HUES6 (cell line): ENCODE measurements around the gene PACS1.
A peak's percentile ranks its signal among the peaks of the same experiment; 100 is the strongest.
"Not testable (repeated sequence)": the region's sequence is repeated elsewhere in the genome, so short reads cannot be mapped to it uniquely, and the experiment has no call there.

Experiments used
- H3K27ac ChIP-seq: 2 replicates; pipeline ENCODE4 v1.7.0; 2013; ENCODE audit warnings: low read depth, mild to moderate bottlenecking, low read length, inconsistent platforms
- H3K27me3 ChIP-seq: 2 replicates; pipeline ENCODE4 v1.6.1; 2013; ENCODE audit warnings: low read length; ENCODE audit not compliant: control insufficient read depth, insufficient read depth
- H3K36me3 ChIP-seq: 2 replicates; pipeline ENCODE4 v1.6.1; 2013; ENCODE audit warnings: low read length; ENCODE audit not compliant: control insufficient read depth, insufficient read depth
- H3K4me1 ChIP-seq: 2 replicates; pipeline ENCODE4 v1.6.1; 2013; ENCODE audit warnings: low read length; ENCODE audit not compliant: control insufficient read depth, insufficient read depth
- H3K4me3 ChIP-seq: 2 replicates; pipeline ENCODE4 v1.5.1; 2013; ENCODE audit warnings: low read depth, low read length
- H3K9ac ChIP-seq: one replicate; pipeline ENCODE4 v1.6.1; 2013; ENCODE audit warnings: mild to moderate bottlenecking, low read length
- H3K9me3 ChIP-seq: 2 replicates; pipeline ENCODE4 v1.6.1; 2013; ENCODE audit warnings: low read depth, low read length; ENCODE audit not compliant: control insufficient read depth, insufficient read depth

Gene PACS1

GRCh38 chr11:66268244-66268951 is 198.3 kb downstream of the PACS1 start, which contains the start of gene RAB1B:
Gene RAB1B, plus strand, starts transcription at chr11:66268639. Its CDS starts 41 bp downstream, at chr11:66268680.
- Histone ChIP-seq H3K27ac (peak within 1 kb of the TSS; percentile 92), H3K9me3 (no peaks in the 10 kb centered on the region), H3K4me1 (no peaks in the 10 kb centered on the region), H3K4me3 (peak within 1 kb of the TSS; percentile 75), H3K27me3 (no peaks in the 10 kb centered on the region), H3K9ac (peak within 1 kb of the TSS; percentile 94), H3K36me3 (peaks cover 45% of the 10 kb centered on the region)

DNA sequence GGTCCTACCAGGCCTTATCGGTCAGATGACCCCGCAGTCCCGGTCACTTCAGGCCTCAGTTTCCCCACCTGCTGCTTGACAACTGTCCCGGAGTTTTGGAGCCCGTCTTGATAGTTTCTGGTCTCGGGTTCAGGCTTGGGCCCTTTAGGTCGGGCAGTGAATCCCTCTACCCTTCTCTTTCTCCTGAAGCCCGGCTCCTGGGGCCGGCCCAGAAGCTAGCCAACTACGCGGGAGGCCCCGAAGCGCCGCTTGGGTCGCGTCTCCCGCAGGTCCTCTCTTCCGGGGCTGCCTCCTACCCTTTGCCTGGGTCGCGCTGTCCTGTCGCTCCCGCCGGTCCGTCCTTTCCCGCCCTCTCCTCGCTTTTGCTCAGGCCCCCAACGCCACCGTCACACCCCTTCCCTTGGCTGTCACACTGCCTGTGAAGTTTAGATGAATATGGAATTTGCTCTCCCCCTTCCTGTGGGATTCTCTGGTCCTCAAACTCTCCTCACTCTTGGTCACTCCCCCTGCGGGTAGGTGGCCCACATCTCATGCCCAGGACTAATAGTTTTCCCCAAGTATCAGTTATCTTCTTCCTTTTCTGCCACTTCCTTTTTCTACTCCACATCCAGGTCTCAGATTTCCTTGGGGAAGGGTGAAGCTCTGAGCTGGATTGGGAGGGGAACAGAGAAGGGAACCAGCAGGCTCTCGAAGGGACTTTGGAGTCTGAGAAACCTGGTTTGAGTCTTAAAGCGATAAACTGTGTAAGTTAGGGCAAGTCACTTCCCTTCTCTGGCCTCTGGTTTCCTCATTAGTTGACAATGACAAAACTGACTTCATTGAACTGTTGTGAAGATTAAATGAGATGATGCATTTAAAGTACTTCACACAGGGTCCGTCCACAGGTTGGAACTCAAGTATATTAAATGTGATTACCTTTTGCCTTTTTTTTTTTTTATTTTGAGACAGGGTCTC is 199.2 kb downstream of the PACS1 start:
- peaks cover 45% of the 10 kb centered on the region for H3K36me3 ChIP-seq
- no peaks in the 10 kb centered on the region for H3K27me3 ChIP-seq

GRCh38 chr11:66271816-66272215 is 201.7 kb downstream of the PACS1 start:
- no peaks in the 10 kb centered on the region for H3K27me3 ChIP-seq
- no peaks in the 10 kb centered on the region for H3K9me3 ChIP-seq
- no peak overlapping the region for H3K27ac ChIP-seq
- peaks cover 48% of the 10 kb centered on the region for H3K36me3 ChIP-seq
- no peak overlapping the region for H3K9ac ChIP-seq
- H3K4me1 ChIP-seq, result no peaks in the 10 kb centered on the region
- no peak overlapping the region for H3K4me3 ChIP-seq

More for the DNA sequence above, 199.2 kb downstream of the PACS1 start:
- H3K4me1 ChIP-seq, result no peaks in the 10 kb centered on the region
- peak overlapping the region; percentile 92 for H3K27ac ChIP-seq
- H3K4me3 ChIP-seq, result peak overlapping the region; percentile 75
- H3K9ac ChIP-seq, result peak overlapping the region; percentile 94
- H3K9me3 ChIP-seq, result no peaks in the 10 kb centered on the region

DNA sequence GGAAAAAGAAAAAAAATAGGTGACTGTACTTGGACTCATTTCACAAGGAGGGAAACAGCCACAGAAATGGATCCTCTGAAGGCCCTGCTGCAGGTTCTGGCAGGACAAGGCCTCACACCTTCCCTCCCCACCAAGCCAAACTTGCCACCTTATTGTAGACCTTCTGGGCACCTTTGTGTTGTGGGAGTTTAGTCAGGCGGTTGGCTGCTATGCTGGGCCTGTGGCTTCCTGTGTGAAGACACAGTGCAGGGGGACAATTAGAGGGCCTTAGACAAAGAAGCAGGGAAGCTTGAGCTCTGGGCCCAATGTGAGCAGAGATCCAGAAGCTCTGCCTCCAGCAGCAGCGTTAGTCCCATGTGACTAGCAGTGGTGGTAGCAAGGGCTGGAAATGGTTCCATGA is 202.5 kb downstream of the PACS1 start:
- no peaks in the 10 kb centered on the region for H3K27me3 ChIP-seq
- no peak overlapping the region for H3K27ac ChIP-seq
- peaks cover 3% of the 10 kb centered on the region; the same call in 1 of the 2 replicates for H3K4me1 ChIP-seq
- H3K9me3 ChIP-seq, result no peaks in the 10 kb centered on the region
- no peak overlapping the region for H3K9ac ChIP-seq
- peaks cover 48% of the 10 kb centered on the region for H3K36me3 ChIP-seq
- H3K4me3 ChIP-seq, result no peak overlapping the region

- Histone ChIP-seq H3K9ac (no peak overlapping the region), H3K4me1 (peaks cover 7% of the 10 kb centered on the region), H3K27me3 (peaks cover 4% of the 10 kb centered on the region; the same call in 1 of the 2 replicates), H3K9me3 (no peaks in the 10 kb centered on the region), H3K4me3 (no peak overlapping the region), H3K36me3 (peaks cover 48% of the 10 kb centered on the region), H3K27ac (no peak overlapping the region)
These were observed 204.1 kb downstream of the PACS1 start for GRCh38 chr11:66274219-66274618.

- peaks cover 48% of the 10 kb centered on the region for H3K36me3 ChIP-seq
- no peak overlapping the region for H3K4me3 ChIP-seq
These were observed 205.3 kb downstream of the PACS1 start for GRCh38 chr11:66275396-66275795.

GRCh38 chr11:66275984-66276612 is 206.0 kb downstream of the PACS1 start:
- Histone ChIP-seq H3K27me3 (peaks cover 17% of the 10 kb centered on the region), H3K36me3 (peaks cover 48% of the 10 kb centered on the region), H3K9me3 (no peaks in the 10 kb centered on the region), H3K4me1 (peaks cover 15% of the 10 kb centered on the region), H3K27ac (no peak overlapping the region), H3K4me3 (no peak overlapping the region), H3K9ac (no peak overlapping the region)

More at GRCh38 chr11:66275396-66275795, 205.3 kb downstream of the PACS1 start:
- H3K4me1 ChIP-seq, result peaks cover 12% of the 10 kb centered on the region
- H3K27ac ChIP-seq, result no peak overlapping the region
- H3K27me3 ChIP-seq, result peaks cover 16% of the 10 kb centered on the region
- H3K9ac ChIP-seq, result no peak overlapping the region
- H3K9me3 ChIP-seq, result no peaks in the 10 kb centered on the region

- Histone ChIP-seq H3K36me3 (peaks cover 47% of the 10 kb centered on the region), H3K4me1 (peaks cover 17% of the 10 kb centered on the region), H3K27me3 (peaks cover 17% of the 10 kb centered on the region)
- not testable (repeated sequence) for H3K9me3 ChIP-seq, H3K9ac ChIP-seq, H3K27ac ChIP-seq, H3K4me3 ChIP-seq
These were observed 206.5 kb downstream of the PACS1 start for GRCh38 chr11:66276619-66277018.

GRCh38 chr11:66277064-66277463 is 207.0 kb downstream of the PACS1 start:
- not testable (repeated sequence) for H3K9ac ChIP-seq, H3K27ac ChIP-seq, H3K9me3 ChIP-seq, H3K4me3 ChIP-seq
- peaks cover 17% of the 10 kb centered on the region for H3K27me3 ChIP-seq
- H3K36me3 ChIP-seq, result peaks cover 42% of the 10 kb centered on the region
- peaks cover 21% of the 10 kb centered on the region for H3K4me1 ChIP-seq

DNA sequence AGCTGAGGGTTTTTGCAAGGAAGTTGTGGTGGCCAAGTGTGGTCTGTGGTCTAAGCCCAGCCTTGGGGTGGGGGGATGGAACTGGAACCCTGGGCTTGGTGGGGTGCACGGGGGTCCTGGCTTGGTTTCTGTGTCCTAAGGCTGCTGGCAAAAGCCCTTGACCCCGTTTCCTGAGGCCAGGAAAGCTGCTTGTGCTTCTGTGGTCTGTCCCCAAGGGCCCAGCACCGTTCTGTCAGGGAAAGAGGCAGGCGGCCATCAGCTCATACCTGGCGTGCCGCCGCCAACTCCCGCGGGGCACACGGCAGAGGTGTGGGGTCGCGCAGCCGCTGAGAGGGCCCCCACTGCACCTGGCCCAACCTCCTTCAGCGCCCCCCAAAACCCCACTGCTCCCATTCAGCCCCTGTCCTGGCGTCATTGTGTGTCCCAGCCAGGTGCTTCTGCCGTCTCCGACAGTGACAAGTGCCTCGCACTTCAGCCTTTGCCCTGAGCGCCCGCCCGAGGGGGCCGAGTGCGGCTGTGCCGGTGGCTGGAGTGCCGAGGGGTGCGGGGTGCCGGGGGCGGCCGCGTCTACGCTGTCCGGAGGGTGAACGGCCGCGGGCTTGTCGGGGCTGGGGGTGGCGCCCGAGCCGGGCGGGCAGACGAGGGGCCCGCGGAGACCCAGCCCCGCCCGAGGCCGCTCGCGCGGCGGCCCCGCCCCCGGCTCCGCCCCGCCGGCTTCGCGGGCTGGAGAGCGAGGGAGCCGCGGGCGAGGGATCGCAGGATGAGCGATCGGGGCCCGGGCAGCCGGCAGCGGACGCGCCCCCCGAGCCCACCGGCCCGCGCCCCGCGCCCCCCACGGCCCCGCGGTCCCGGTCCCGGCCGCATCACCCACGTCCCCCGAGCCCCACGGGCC is 207.6 kb downstream of the PACS1 start, which contains the start of gene CNIH2:
Gene CNIH2, plus strand, starts transcription at position 705 of the 892 bp plus-strand sequence. CDS start 282 bp downstream, outside the sequence.
- Histone ChIP-seq H3K9ac (peak within 1 kb of the TSS; percentile 35), H3K36me3 (peaks cover 36% of the 10 kb centered on the region), H3K27me3 (peaks cover 17% of the 10 kb centered on the region), H3K27ac (no peak within 1 kb of the TSS), H3K9me3 (no peaks in the 10 kb centered on the region), H3K4me1 (peaks cover 24% of the 10 kb centered on the region), H3K4me3 (peak within 1 kb of the TSS; percentile 69)
